HG03521 (cell line): ENCODE results near the gene OR1J2.
"Not testable (repeated sequence)": the region's sequence is repeated elsewhere in the genome, so short reads cannot be mapped to it uniquely, and the experiment has no call there.

ENCODE experiments used
- ATAC-seq: cut with Tn5 transposase; IDR thresholded peaks from one replicate; pipeline ENCODE4 v1.9.1; 2021; ENCODE audit warnings: mild to moderate bottlenecking, moderate library complexity; ENCODE audit not compliant: unreplicated experiment

OR1J2 gene

DNA sequence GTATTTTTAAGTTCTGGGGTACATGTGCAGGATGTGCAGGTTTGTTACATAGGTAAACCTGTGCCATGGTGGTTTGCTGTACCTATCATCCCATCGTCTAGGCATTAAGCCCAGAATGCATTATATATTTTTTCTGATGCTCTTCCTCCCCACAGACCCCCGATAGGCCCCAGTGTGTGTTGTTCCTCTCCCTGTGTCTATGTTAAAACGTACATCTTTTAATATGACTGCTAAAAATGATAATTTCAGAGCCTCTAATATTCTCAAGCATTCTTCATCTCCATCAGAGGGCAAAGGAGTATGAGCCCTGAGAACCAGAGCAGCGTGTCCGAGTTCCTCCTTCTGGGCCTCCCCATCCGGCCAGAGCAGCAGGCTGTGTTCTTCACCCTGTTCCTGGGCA, at the start of gene OR1J2:
Gene OR1J2, plus strand, starts transcription at position 301 of the 400 bp plus-strand sequence. Its CDS starts 0 bp downstream, at position 301.
- ATAC-seq, result no peak

DNA sequence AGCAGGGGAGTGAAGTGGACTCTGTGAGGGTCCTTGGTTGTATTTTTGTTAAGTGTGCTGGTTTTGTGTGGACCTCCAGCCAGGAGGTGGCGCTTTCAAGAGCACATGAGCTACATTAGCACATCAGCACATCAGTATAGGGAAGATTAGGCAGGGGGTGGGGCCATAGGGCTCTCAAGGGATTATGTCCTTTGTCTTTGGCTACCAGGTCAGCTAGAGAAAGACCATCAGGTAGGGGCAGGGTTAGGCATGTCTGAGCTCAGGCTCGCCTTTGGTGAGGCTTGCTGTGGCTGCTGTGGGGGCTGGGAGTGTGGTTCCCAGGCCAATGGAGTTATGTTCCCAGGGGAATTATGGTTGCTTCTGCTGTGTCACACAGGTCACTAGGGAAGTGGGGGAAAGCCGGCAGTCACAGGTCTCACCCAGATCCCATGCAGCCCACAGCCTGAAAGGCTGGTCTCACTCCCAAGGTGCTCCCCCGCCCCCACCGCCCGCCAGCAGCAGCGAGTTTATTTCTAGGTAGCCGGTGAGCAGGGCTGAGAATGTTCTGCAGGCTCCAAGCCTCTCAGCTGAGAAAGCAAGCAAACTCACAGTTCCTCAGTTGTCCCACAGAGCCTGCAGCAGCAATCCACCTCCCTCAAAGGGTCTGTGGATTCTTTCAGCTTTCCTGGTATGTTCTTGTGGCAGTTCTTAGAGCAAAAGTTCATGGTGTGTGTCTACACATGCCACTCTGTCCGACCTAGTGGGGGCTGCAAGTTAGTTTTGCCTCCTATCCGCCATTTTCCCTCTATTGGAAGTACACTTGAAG, 46.6 kb upstream of the OR1J2 start:
- ATAC-seq, result no peak

GRCh38 chr9:122464633-122465567, 45.7 kb upstream of the OR1J2 start:
- peak; percentile 69 for ATAC-seq

- no peak for ATAC-seq
Observed at GRCh38 chr9:122466456-122466855, 44.1 kb upstream of the OR1J2 start.

DNA sequence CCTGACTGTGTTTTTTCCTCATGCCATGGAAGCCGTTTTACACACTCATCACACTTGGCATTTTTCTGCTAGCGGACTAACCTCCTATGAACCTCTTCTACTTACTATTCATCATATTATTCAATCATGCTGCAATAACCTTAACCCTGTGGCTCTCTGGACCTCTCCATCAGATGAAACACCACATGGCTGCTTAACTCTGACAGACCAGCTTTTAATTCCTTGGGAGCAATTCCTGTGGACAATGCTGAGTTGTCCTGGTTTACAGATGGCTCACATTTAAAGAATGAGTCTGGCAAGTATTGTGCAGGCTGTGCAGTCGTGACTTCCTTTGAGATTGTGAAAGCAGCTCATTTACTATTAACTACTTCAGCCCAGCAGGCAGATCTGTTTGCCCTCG, 41.9 kb upstream of the OR1J2 start:
- no peak for ATAC-seq

GRCh38 chr9:122474561-122474960, 36.0 kb upstream of the OR1J2 start:
- no peak for ATAC-seq

- ATAC-seq, result no peak
Observed at GRCh38 chr9:122475717-122476116, 34.9 kb upstream of the OR1J2 start.

DNA sequence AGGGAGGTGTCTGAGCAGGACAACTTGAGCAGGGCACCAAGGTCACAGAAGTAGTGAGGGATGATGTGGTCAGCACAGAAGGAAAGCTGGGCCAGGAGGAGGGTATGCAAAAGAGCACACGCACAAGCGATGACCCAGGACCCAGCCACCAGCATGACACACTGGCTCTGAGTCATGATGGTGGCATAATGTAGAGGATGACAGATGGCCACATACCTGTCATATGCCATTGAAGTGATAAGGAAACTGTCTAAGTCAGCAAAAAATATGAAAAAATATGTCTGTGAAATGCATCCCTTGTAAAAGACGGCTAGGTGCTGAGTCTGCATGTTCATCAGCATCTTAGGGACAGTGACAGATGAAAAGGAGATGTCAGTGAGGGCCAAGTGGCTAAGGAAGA, 33.3 kb upstream of the OR1J2 start:
- no peak for ATAC-seq

GRCh38 chr9:122477826-122478225, 32.8 kb upstream of the OR1J2 start, which contains the start of gene OR1J1:
TSS of gene OR1J1 (minus strand) at chr9:122477926. CDS start at chr9:122477926, 0 bp downstream.
- ATAC-seq, result no peak

DNA sequence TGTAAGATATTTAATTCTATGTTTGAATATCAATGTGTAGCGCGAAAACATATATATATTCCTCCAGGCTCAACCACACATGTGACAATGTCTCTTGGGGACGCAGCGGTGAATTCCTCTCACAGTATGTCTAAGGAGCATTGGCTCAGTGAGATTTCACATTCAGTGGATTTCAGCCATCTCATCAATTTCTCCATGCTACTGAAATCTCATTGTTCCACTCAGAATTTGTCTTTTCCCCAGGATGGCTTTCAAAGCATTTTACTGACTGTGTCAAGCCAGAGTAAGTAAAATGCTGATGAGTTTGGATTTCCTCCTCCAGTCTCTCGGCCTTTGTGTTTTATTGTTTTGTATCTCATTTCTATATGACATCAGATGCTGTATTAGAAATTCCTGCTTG, 31.5 kb upstream of the OR1J2 start:
- ATAC-seq, result no peak

GRCh38 chr9:122498883-122499288, 11.7 kb upstream of the OR1J2 start:
- ATAC-seq, result no peak

GRCh38 chr9:122506964-122507363, 3.6 kb upstream of the OR1J2 start:
- ATAC-seq, result no peak

DNA sequence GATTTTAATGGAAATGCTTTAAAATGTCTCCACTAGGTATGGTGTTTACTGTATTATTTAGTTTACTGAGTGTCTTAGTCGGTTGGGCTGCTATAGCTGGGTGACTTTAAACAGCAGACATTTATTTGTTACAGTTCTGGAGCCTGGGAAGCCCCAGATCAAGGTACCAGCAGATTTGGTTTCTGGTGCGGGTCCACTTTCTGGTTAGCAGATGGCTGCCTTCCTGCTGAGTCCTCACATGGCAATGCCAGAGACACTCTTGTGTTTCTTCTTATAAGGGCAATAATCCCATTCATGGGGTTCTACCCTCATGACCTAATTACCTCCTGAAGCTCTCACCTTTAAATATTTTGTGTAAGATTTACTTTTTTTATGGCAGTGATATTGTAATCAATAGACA, 7.6 kb downstream of the OR1J2 start:
- ATAC-seq, result no peak

DNA sequence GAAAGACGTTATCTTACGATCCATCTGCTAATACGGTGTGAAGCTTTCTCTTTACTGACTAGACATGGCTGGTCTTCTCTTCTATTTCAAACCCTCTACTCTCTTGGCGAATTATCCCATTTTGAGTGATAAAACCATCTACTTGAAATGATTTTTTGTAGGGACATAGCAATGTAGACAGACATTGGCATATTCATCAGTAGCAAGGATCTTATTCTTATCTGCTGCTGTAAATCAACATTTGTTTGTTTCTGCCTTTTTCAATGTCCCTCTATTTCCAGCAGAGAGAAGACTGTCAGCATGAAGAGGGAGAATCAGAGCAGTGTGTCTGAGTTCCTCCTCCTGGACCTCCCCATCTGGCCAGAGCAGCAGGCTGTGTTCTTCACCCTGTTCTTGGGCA, 8.2 kb downstream of the OR1J2 start, which contains the start of gene OR1J4:
Gene OR1J4, plus strand, starts transcription at position 301 of the 400 bp plus-strand sequence. Its CDS starts 0 bp downstream, at position 301.
- no peak for ATAC-seq

GRCh38 chr9:122519376-122519775, 8.8 kb downstream of the OR1J2 start:
- ATAC-seq, result no peak

GRCh38 chr9:122526602-122527001, 16.0 kb downstream of the OR1J2 start:
- no peak for ATAC-seq

DNA sequence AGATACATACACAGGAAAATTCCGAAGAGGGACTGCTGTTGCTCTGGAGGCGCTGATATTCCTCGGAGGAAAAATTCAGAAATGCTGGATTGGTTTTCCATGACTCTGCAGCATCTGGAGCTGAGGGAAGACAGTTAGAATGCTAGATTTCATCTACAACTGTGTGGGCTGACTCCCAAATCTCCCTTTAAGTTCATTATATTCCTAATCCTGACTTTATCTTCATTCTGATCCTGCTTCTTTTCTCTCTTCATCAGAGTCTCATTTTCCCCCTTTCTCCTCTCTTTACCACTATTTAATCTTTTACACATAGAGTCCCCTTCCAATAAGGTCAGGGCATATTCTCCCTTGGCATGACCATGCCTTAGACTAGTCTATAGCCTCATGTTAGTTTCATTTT, 16.6 kb downstream of the OR1J2 start, which contains the start of gene OR1N1:
Gene OR1N1, minus strand, starts transcription at position 101 of the 400 bp plus-strand sequence. Its CDS starts 0 bp downstream, at position 101.
- ATAC-seq, result no peak

DNA sequence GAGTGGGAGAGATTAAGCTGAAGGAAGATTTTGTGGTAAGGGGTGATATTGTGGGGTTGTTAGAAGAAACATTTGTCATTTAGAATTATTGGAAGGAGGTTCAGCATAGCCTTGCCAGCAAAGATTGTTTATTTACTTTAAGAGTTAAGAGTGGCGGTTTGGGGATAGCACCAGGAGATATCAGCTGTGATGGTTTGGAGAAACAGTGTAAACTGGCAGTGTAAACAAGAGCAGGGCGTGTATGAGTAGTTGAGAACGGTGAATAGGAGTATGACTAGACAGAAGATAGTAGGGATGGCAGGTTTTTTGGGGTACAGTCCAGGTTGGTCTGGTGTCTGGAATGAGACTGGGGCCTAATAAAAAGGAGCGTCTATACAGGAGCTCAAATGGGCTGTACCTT, 20.6 kb downstream of the OR1J2 start:
- not testable (repeated sequence) for ATAC-seq

DNA sequence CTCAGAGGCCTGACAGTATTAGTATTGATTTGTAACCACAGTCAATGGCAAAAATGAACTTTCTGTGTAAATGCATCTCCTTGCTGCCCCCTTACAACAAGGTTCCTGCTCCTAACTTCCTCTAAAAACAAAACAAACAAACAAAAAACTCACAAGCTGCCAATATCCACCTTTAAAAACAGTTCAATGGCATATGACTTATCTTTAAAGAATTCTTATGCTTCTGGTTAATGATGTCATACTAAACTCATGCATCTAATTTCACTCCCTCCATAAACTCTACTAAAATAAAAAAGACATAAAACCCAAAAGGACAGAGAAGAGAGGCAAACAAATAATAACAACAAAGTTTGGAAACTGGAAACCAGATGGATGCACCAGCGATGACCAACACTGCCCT, 25.5 kb downstream of the OR1J2 start:
- no peak for ATAC-seq

DNA sequence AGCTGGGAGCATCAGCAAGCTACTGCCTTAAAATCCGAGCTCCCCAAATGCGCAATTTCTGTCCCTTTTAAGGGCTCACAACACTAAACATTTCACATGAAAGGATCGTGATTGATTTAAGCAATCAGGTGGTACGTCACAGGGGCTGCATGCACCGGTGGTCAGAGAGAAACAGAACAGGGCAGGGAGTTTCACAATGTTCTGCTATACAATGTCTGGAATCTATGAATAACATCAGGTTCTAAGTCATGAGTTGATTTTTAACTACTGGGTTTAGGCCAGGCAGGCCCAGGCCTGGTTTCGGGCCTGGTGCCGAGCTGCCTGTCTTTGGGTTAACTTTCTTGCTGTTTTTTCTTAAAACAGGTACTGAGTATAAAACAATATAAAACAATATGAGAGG, 26.5 kb downstream of the OR1J2 start:
- not testable (repeated sequence) for ATAC-seq

- no peak for ATAC-seq
Observed at GRCh38 chr9:122538757-122539156, 28.2 kb downstream of the OR1J2 start.
